GM21381 (cell line): ENCODE measurements around the gene WDR7.
A peak's percentile ranks its signal among the peaks of the same experiment; 100 is the strongest.

Experiments
- ATAC-seq: cut with Tn5 transposase; IDR thresholded peaks from one replicate; pipeline ENCODE4 v1.9.1; 2021; ENCODE audit warnings: mild to moderate bottlenecking, moderate library complexity; ENCODE audit not compliant: unreplicated experiment

Gene WDR7

GRCh38 chr18:56795381-56795780, 144.2 kb downstream of the WDR7 start:
- no peak for ATAC-seq

- no peak for ATAC-seq
These were observed 148.6 kb downstream of the WDR7 start for GRCh38 chr18:56799756-56800155.

GRCh38 chr18:56803051-56803450, 151.9 kb downstream of the WDR7 start:
- ATAC-seq = no peak

- no peak for ATAC-seq
These were observed 153.2 kb downstream of the WDR7 start for GRCh38 chr18:56804395-56804794.

- ATAC-seq = no peak
These were observed 156.7 kb downstream of the WDR7 start for GRCh38 chr18:56807901-56808300.

GRCh38 chr18:56812674-56813073, 161.5 kb downstream of the WDR7 start:
- ATAC-seq = no peak

GRCh38 chr18:56815926-56816325, 164.8 kb downstream of the WDR7 start:
- ATAC-seq = no peak

- ATAC-seq = no peak
These were observed 172.9 kb downstream of the WDR7 start for GRCh38 chr18:56823986-56824565.

GRCh38 chr18:56825321-56825720, 174.2 kb downstream of the WDR7 start:
- ATAC-seq = no peak

GRCh38 chr18:56825878-56826277, 174.7 kb downstream of the WDR7 start:
- ATAC-seq = no peak

- ATAC-seq = no peak
These were observed 180.8 kb downstream of the WDR7 start for GRCh38 chr18:56831988-56832387.

- ATAC-seq = no peak
These were observed 184.2 kb downstream of the WDR7 start for GRCh38 chr18:56835331-56835730.

GRCh38 chr18:56836173-56836572, 185.0 kb downstream of the WDR7 start:
- no peak for ATAC-seq

- ATAC-seq = no peak
These were observed 190.7 kb downstream of the WDR7 start for GRCh38 chr18:56841836-56842235.

- no peak for ATAC-seq
These were observed 192.1 kb downstream of the WDR7 start for GRCh38 chr18:56843241-56843640.

- ATAC-seq = no peak
These were observed 193.4 kb downstream of the WDR7 start for GRCh38 chr18:56844556-56844955.

- peak; percentile 88 for ATAC-seq
These were observed 200.6 kb downstream of the WDR7 start for GRCh38 chr18:56851774-56852173.

GRCh38 chr18:56853961-56854360, 202.8 kb downstream of the WDR7 start:
- ATAC-seq = no peak

- ATAC-seq = no peak
These were observed 210.1 kb downstream of the WDR7 start for GRCh38 chr18:56861244-56861643.

- peak; percentile 58 for ATAC-seq
These were observed 218.1 kb downstream of the WDR7 start for GRCh38 chr18:56869189-56869777.

GRCh38 chr18:56870982-56871381, 219.8 kb downstream of the WDR7 start:
- ATAC-seq = no peak

- no peak for ATAC-seq
These were observed 221.0 kb downstream of the WDR7 start for GRCh38 chr18:56872140-56872539.
